ENCODE measurements around the gene ITLN1.

DNA sequence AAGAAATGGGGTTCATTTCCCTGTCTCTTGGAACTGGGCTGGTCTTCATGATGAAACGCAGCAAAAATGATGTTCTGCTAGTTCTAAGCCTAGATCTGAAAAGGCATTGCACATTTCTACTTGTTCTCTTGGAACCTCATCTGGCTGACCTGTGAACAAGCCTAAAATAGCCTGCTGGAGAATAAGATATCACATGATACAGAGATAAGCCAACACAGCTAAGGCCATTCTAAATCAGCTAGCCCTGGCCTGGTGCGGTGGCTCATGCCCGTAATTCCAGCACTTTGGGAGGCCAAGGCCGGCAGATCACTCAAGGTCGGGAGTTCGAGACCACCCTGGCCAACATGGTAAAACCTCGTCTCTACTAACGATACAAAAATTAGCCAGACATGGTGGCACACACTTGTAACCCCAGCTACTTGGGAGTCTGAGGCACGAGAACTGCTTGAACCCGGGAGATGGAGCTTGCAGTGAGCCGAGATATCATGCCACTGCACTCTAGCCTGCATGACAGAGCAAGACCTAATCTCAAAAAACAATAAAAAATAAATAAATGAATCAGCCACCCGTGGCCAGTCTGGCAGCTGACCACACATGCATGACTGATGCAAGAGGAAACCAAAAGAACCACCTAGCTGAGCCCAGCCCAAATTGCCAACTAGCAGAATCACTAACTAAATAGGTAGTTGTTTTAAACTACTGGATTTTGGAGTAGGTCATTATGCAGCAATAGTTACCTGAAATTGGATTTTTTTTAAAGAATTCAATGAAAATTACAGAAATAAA lies 40.3 kb downstream of the ITLN1 start:
- TF ChIP-seq CTCF (IDR thresholded peaks at IDR 0.05) (no peak), POLR2A (IDR thresholded peaks at IDR 0.05) (no peak), EP300 (IDR thresholded peaks at IDR 0.05) (no peak)

Data from ovary (tissue), 3 donors.